Uterus (tissue), 2 donors: ENCODE data around the gene FBXO22.

ENCODE experiments used
- CTCF ChIP-seq, 4 experiments: fragments of 200-600 bp in 2 of 4; fragments of 450-650 bp in 2 of 4; sonication (generic) in 2 of 4; IDR thresholded peaks; one replicate each; pipeline ENCODE4 v1.5.1; 2016 to 2019; ENCODE audit warnings: antibody characterized with exemption in 4 of 4, mild to moderate bottlenecking in 2 of 4, moderate library complexity in 1 of 4
- POLR2A ChIP-seq, 2 donors: fragments of 450-650 bp; IDR thresholded peaks; one replicate each; pipeline ENCODE4 v1.6.1; 2016; ENCODE audit warnings: antibody characterized with exemption in 2 of 2, mild to moderate bottlenecking in 1 of 2, moderate library complexity in 1 of 2

- no peak for TF ChIP-seq CTCF (IDR thresholded peaks at IDR 0.05)
- TF ChIP-seq POLR2A (IDR thresholded peaks at IDR 0.05) = no peak
Measured at GRCh38 chr15:75868019-75868418, 35.7 kb upstream of the FBXO22 start.
